Measurements from ENCODE around the gene EPS8L3. TPM values are rescaled to one million over a fixed set of nuclear protein-coding genes. Genes with fewer than 3 reads are reported as not detected.

The EPS8L3 gene
- total and polyA plus RNA-seq, 2 of the 8 experiments (the other 6 are each of a cell fraction or from before 2014, with no cell fraction given), result not detected

GRCh38 chr1:109726007-109726406, 37.7 kb downstream of the EPS8L3 start:
- no peak overlapping the region for H3K9ac ChIP-seq (replicated peaks in 1 of 4; ENCODE audit: extremely low read depth in 1 of 4, low read depth in 3 of 4, low read length in 3 of 4)
- CTCF ChIA-PET (ENCODE audit: partially characterized antibody), result no interaction called here
- POLR2A ChIA-PET (ENCODE audit: partially characterized antibody), result no interaction called here

More at GRCh38 chr1:109726007-109726406, 37.7 kb downstream of the EPS8L3 start:
- peaks cover 0 to 2% (median 0%) of the 10 kb centered on the region in 4 experiments; a peak in 1 of 7 replicates for H3K27me3 ChIP-seq (replicated peaks in 1 of 4; ENCODE audit: control insufficient read depth in 3 of 4, extremely low read depth in 1 of 4, insufficient read depth in 3 of 4, low read length in 3 of 4)
- no peak overlapping the region for H3K14ac ChIP-seq (ENCODE audit: insufficient read length)
- TF ChIP-seq JUND (IDR thresholded peaks at IDR 0.05; ENCODE audit: low read length) (no peak), SIX5 (IDR thresholded peaks at IDR 0.05; ENCODE audit: low read depth, low read length) (no peak), CHD1 (IDR thresholded peaks at IDR 0.05; ENCODE audit: low read depth, low read length) (no peak), RFX5 (IDR thresholded peaks at IDR 0.05; ENCODE audit: borderline replicate concordance, low read depth, low read length) (no peak)
- H3K4ac ChIP-seq (replicated peaks; ENCODE audit: insufficient read length, low read depth, low read length), result no peak overlapping the region
- no peaks in the 10 kb centered on the region for H3K79me1 ChIP-seq (ENCODE audit: low read depth, low read length)
- H4K8ac ChIP-seq (ENCODE audit: extremely low read depth, insufficient read depth, low read length), result no peak overlapping the region
- H4K5ac ChIP-seq (ENCODE audit: insufficient read length, low read depth, low read length), result no peak overlapping the region
- no peak overlapping the region for H2BK5ac ChIP-seq (ENCODE audit: low read depth, low read length)
- H3K79me2 ChIP-seq (ENCODE audit: control insufficient read depth in 1 of 2, insufficient read depth in 2 of 2, low read length in 2 of 2), result no peaks in the 10 kb centered on the region
- H2BK120ac ChIP-seq (replicated peaks; ENCODE audit: low read depth, low read length), result no peak overlapping the region
- no peak overlapping the region for H3K4me3 ChIP-seq (ENCODE audit: extremely low read depth in 1 of 4, insufficient read depth in 2 of 4, low read depth in 3 of 4, low read length in 4 of 4)
- H3K4me1 ChIP-seq (replicated peaks in 1 of 4; ENCODE audit: control insufficient read depth in 3 of 4, insufficient read depth in 4 of 4, low read length in 3 of 4), result no peaks in the 10 kb centered on the region
- H2BK15ac ChIP-seq (ENCODE audit: low read length), result no peak overlapping the region
- no peak overlapping the region for H2AK5ac ChIP-seq (ENCODE audit: low read depth, low read length)
- 58% methylated on average over 1 of the region's 1 CpG; no CpG with 5 or more reads in 1 of the 2 experiments for WGBS, 2 experiments (ENCODE audit: extremely low coverage in 1 of 2, insufficient coverage in 1 of 2, insufficient read length in 1 of 2, insufficient replicate concordance in 2 of 2, low coverage in 1 of 2, low lambda C conversion rate in 2 of 2, missing lambda C conversion rate in 1 of 2)
- no peak overlapping the region for H3K23ac ChIP-seq (ENCODE audit: insufficient read length)
- H3K4me2 ChIP-seq (ENCODE audit: insufficient read depth in 1 of 2, low read depth in 2 of 2, low read length in 2 of 2), result no peak overlapping the region
- H4K20me1 ChIP-seq (replicated peaks in 1 of 2; ENCODE audit: control insufficient read depth in 1 of 2, insufficient read depth in 2 of 2, low read length in 2 of 2), result no peaks in the 10 kb centered on the region
- H2AFZ ChIP-seq (ENCODE audit: low read length), result no peak overlapping the region
- H3K27ac ChIP-seq (ENCODE audit: low read depth, low read length), result no peak overlapping the region
- H4K91ac ChIP-seq (replicated peaks; ENCODE audit: insufficient read length, low read length), result no peak overlapping the region
- no peak overlapping the region for H3K56ac ChIP-seq (replicated peaks; ENCODE audit: insufficient read length, low read depth, low read length)
- H2BK20ac ChIP-seq (ENCODE audit: low read length), result no peak overlapping the region
- H3K18ac ChIP-seq (ENCODE audit: extremely low read depth, low read length), result no peak overlapping the region
- H3K36me3 ChIP-seq (ENCODE audit: control insufficient read depth in 2 of 4, insufficient read depth in 4 of 4, low read length in 3 of 4), result no peaks in the 10 kb centered on the region
- no peak for FAIRE-seq
- H3K9me3 ChIP-seq (ENCODE audit: insufficient read depth in 2 of 2, low read depth in 1 of 2, low read length in 1 of 2), result peaks cover 7% of the 10 kb centered on the region in 2 experiments
- no peak for DNase-seq (ENCODE audit: low read depth in 1 of 2, low spot score in 2 of 2)
- H2BK12ac ChIP-seq (ENCODE audit: low read depth, low read length), result no peak overlapping the region
- no peaks in the 10 kb centered on the region for H3K23me2 ChIP-seq (ENCODE audit: low read depth, low read length)

Measured in H1 (cell line).